Tibial artery (tissue), 4 donors: ENCODE results near the gene CROCC2.

Experiments
- DNase-seq, 2 donors: peaks; one replicate each; pipeline ENCODE4 v3.0.0-alpha.2; 2019
- H3K27ac ChIP-seq, 2 donors: fragments of 200-600 bp; sonication (generic) in 1 of 2; 1 replicate in 1 of 2; 2 replicates in 1 of 2; pipeline ENCODE4 v1.5.1; 2018 to 2019; ENCODE audit warnings: mild to moderate bottlenecking in 1 of 2
- H3K27me3 ChIP-seq, 2 donors: fragments of 200-600 bp; sonication (generic) in 1 of 2; one replicate each; pipeline versions ENCODE4 v1.5.1 to v1.6.0; 2016 to 2019
- H3K36me3 ChIP-seq, 3 donors: fragments of 200-600 bp; sonication (generic) in 2 of 3; one replicate each; pipeline ENCODE4 v1.5.1; 2016 to 2019; ENCODE audit warnings: mild to moderate bottlenecking in 2 of 3
- H3K4me1 ChIP-seq, 4 donors: fragments of 200-600 bp; sonication (generic) in 2 of 4; 1 replicate in 3 of 4; 2 replicates in 1 of 4; pipeline ENCODE4 v1.5.1; 2016 to 2019
- H3K4me3 ChIP-seq, 2 donors: fragments of 200-600 bp; sonication (generic) in 1 of 2; 1 replicate in 1 of 2; 2 replicates in 1 of 2; pipeline ENCODE4 v1.5.1; 2018 to 2019; ENCODE audit warnings: mild to moderate bottlenecking in 2 of 2
- H3K9me3 ChIP-seq, 3 donors: fragments of 200-600 bp; sonication (generic) in 1 of 3; one replicate each; pipeline ENCODE4 v1.5.1; 2016 to 2019
- intact Hi-C: fragments of 100-400 bp; cut with DNase I; formaldehyde crosslinking; loops from one replicate; pipeline ENCODE4 v1.15.0; 2023; ENCODE audit warnings: low total_unique reads
- TF ChIP-seq, protein P1 (sequence below), 2 experiments: fragments of 200-600 bp in 1 of 2; fragments of 450-650 bp in 1 of 2; IDR thresholded peaks; one replicate each; pipeline ENCODE4 v1.5.1; 2017 to 2019; ENCODE audit warnings: antibody characterized with exemption in 2 of 2, mild to moderate bottlenecking in 1 of 2, moderate library complexity in 1 of 2

Gene CROCC2

DNA sequence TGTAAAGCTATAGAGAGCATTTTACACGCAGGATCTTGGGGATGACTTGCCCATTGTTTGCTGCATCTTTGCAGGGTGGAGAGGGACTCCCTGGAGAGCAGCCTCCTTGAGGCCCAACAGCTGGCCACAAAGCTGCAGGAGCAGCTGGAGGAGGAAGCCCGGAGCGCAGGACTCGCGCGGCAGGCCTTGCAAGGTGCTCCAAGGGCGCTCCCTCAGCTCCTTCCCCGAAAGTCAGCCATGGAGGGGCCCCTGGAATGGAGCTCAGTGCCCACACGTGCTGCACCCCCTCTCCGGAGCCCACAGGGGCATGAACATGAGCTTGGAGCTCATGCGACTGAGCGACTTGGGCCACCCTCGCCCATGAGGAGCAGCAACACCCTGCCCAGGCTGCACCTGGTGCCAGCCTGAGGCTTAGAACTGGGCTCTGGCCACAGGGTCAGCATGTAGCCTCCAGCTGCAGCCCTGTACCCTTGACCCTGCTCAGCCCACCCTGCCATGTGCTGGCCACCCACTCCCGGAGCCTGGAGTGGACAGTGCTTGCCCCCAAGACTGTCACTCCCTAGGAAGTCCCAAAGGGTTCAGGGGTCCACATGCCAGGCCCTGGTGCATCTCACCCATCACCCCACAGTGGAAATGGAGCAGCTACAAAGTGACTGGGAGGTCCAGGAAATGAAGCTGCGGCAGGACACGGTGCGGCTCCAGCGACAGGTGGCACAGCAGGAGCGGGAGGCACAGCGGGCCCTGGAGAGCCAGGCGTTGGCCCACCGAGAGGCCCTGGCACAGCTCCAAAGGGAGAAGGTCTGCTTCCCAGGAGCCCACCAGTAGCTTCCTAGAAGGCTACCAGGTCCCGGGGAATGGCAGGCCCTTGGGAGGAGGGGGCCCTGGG, 43.0 kb downstream of the CROCC2 start:
- Histone ChIP-seq H3K9me3 (no peaks in the 10 kb centered on the region), H3K4me1 (no peaks in the 10 kb centered on the region), H3K27ac (no peak overlapping the region), H3K27me3 (peaks cover 0 to 30% of the 10 kb centered on the region in 2 donors), H3K4me3 (no peak overlapping the region), H3K36me3 (no peaks in the 10 kb centered on the region)
- TF ChIP-seq, protein P1, sequence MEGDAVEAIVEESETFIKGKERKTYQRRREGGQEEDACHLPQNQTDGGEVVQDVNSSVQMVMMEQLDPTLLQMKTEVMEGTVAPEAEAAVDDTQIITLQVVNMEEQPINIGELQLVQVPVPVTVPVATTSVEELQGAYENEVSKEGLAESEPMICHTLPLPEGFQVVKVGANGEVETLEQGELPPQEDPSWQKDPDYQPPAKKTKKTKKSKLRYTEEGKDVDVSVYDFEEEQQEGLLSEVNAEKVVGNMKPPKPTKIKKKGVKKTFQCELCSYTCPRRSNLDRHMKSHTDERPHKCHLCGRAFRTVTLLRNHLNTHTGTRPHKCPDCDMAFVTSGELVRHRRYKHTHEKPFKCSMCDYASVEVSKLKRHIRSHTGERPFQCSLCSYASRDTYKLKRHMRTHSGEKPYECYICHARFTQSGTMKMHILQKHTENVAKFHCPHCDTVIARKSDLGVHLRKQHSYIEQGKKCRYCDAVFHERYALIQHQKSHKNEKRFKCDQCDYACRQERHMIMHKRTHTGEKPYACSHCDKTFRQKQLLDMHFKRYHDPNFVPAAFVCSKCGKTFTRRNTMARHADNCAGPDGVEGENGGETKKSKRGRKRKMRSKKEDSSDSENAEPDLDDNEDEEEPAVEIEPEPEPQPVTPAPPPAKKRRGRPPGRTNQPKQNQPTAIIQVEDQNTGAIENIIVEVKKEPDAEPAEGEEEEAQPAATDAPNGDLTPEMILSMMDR (IDR thresholded peaks at IDR 0.05): no peak
- DNase-seq: peak in 1 of 2 donors; percentile 12
- intact Hi-C loops: no loop called here

DNA sequence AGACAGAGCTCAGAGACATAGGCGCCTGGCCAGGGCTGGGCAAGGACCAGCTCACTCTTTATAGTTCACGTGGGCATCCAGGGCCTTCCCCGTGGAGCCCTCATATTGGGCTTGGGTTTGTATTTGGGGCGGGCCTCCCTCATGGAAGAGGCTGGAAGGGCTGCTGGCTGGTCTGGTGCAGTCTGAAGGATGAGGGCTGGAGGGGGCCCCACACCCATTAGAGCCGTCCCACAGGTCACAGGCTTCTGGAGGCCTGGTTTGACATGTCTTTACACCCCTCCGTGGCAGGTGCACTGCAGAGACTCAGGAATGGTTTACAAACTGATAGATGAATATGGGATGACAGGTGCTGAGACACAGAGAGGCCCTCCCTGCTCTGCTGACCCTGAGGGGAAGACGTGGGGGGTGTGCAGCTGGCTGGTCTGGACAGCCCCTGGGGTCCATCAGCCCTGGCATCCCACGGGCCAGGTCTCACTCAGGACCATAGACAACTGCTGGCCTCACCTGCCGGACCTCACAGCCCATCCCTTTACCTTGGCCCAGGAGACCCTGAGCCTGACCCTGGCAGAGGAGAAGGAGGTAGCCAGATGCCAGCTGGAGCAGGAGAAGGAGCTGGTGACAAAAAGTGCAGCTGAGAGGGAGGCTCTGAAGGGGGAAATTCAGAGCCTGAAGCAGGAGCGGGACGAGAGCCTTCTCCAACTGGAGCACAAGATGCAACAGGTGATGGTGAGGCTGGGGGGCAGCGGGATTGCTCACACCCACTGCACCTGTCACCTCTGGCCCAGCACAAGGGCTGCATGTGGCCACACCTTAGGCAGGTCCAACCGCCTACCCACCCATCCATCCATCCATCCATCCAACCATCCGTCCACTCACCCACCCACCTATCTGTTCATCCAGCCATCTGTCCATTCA, 43.9 kb downstream of the CROCC2 start:
- Histone ChIP-seq H3K4me3 (no peak overlapping the region), H3K9me3 (no peaks in the 10 kb centered on the region), H3K4me1 (no peaks in the 10 kb centered on the region), H3K27me3 (peaks cover 0 to 36% of the 10 kb centered on the region in 2 donors), H3K36me3 (no peaks in the 10 kb centered on the region), H3K27ac (no peak overlapping the region)
- TF ChIP-seq, protein P1 (IDR thresholded peaks at IDR 0.05): no peak
- intact Hi-C loops: no loop called here
- peak in 1 of 2 donors; percentile 5 for DNase-seq

DNA sequence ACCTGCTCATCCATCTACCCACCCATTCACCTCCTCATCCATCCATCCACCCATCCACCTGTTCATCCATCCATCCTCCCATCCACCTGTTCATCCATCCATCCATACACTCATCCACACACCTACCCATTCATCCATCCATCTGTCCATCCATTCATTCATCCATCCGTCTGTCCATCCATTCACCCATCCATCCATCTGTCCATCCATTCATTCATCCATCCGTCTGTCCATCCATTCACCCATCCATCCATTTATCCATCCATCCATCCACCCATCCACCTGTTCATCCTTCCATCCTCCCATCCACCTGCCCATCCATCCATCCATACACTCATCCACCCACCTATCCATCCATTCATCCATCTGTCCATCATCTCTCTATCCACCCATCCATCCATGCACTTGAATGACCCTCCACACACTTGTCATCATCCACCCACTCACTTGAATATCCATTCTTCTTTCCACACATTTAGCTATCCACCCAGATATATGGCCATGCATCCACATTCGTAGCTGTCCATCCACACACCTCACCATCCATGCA, 45.0 kb downstream of the CROCC2 start:
- intact Hi-C loops: no loop called here

DNA sequence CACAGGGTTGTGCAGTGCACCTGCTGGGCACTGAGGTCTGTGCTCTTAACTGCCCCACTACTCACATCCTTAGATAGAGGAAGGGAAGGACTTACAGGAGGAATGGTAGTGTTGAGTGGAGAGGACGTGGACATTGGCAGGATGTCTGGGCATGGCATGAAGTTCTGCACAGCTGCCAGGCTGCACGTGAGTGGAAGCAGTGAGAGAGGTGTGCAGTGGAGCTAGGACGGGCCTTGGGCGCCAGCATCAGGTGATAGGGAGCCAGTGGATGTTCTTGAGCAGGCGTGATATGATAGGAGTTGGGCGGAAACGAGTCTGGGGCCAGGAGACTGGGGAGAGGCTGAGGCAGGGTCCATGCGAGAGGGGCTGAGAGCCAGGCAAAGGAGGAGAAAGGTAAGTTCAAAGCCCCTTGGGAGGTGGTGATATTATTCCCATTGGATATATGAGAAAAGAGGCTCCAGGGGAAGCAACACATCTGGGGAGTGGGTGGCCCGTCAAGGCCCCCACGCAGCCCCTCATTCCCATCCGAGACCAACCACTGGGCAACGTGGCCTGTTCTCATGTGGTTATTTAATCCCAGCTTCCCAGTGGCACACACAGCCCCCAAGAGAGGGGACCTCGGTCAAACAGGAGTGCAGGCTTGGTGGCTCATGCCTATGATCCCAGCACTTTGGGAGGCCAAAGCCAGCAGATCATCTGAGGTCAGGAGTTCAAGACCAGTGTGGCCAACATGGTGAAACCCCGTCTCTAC, 46.5 kb downstream of the CROCC2 start:
- intact Hi-C loops: no loop called here
- H3K4me3 ChIP-seq: no peak overlapping the region
- H3K27ac ChIP-seq: no peak overlapping the region
- no peaks in the 10 kb centered on the region for H3K36me3 ChIP-seq
- H3K9me3 ChIP-seq: no peaks in the 10 kb centered on the region
- peaks cover 0 to 57% of the 10 kb centered on the region in 2 donors for H3K27me3 ChIP-seq
- peak in 1 of 2 donors; percentile 15 for DNase-seq
- TF ChIP-seq, protein P1 (IDR thresholded peaks at IDR 0.05): no peak
- H3K4me1 ChIP-seq: peaks cover 0 to 3% (median 1%) of the 10 kb centered on the region in 4 donors

More for the DNA sequence above, 45.0 kb downstream of the CROCC2 start:
- Histone ChIP-seq H3K4me3 (no peak overlapping the region), H3K27me3 (peaks cover 0 to 46% of the 10 kb centered on the region in 2 donors), H3K9me3 (no peaks in the 10 kb centered on the region), H3K36me3 (no peaks in the 10 kb centered on the region), H3K27ac (no peak overlapping the region), H3K4me1 (no peaks in the 10 kb centered on the region)
- no peak for DNase-seq
- TF ChIP-seq, protein P1 (IDR thresholded peaks at IDR 0.05): no peak
